ENCODE results near the gene LHFPL3.
A peak's percentile ranks its signal among the peaks of the same experiment; 100 is the strongest.

LHFPL3 gene

GRCh38 chr7:104643587-104644217 lies 315.3 kb downstream of the LHFPL3 start:
- TF ChIP-seq, protein P1, sequence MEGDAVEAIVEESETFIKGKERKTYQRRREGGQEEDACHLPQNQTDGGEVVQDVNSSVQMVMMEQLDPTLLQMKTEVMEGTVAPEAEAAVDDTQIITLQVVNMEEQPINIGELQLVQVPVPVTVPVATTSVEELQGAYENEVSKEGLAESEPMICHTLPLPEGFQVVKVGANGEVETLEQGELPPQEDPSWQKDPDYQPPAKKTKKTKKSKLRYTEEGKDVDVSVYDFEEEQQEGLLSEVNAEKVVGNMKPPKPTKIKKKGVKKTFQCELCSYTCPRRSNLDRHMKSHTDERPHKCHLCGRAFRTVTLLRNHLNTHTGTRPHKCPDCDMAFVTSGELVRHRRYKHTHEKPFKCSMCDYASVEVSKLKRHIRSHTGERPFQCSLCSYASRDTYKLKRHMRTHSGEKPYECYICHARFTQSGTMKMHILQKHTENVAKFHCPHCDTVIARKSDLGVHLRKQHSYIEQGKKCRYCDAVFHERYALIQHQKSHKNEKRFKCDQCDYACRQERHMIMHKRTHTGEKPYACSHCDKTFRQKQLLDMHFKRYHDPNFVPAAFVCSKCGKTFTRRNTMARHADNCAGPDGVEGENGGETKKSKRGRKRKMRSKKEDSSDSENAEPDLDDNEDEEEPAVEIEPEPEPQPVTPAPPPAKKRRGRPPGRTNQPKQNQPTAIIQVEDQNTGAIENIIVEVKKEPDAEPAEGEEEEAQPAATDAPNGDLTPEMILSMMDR (IDR thresholded peaks at IDR 0.05; ENCODE audit: insufficient read depth, missing control alignments) = peak; percentile 59
- FAIRE-seq = peak; percentile 67
- no peak for DNase-seq (ENCODE audit: insufficient read length, low spot score)

DNA sequence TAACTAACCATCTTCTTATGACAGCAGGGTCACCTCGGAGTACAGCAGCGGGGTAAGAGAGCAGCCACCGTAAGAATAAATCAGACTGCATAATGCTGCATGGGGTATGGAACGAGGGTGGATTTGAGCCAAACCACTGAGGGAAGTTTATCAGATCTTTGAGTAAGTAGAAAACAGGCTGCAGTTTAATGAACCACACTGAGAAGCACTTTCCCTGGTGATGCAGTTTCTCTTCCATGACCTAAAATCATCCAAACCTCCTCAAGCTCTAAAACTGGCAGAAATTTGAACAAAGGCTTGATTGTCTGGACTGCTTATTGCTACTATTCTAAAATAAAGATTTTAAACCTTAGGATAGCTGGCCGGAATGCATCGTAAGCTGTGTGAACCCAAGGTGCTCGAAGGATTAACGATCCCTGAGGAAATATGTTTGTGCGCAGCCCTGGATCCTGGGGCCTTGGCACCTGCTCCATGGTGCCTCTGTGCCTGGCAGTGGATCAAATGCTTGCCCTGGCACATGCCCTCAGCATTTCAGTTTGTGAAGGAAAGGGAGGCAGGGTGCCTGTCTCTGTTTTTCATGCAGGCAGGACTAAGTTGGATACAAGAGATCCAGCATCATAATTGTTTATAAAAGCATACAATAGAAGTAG lies 322.7 kb downstream of the LHFPL3 start:
- TF ChIP-seq, protein P1 (IDR thresholded peaks at IDR 0.05; ENCODE audit: insufficient read depth, missing control alignments) = no peak
- DNase-seq (ENCODE audit: insufficient read length, low spot score) = no peak
- no peak for FAIRE-seq

GRCh38 chr7:104652434-104652833 lies 324.0 kb downstream of the LHFPL3 start:
- no peak for FAIRE-seq

GRCh38 chr7:104652865-104653264 lies 324.5 kb downstream of the LHFPL3 start:
- FAIRE-seq (no peak), DNase-seq (ENCODE audit: insufficient read length, low spot score) (no peak)
- TF ChIP-seq, protein P1 (IDR thresholded peaks at IDR 0.05; ENCODE audit: insufficient read depth, missing control alignments) = no peak

More at GRCh38 chr7:104652434-104652833, 324.0 kb downstream of the LHFPL3 start:
- TF ChIP-seq, protein P1 (IDR thresholded peaks at IDR 0.05; ENCODE audit: insufficient read depth, missing control alignments) = no peak
- no peak for DNase-seq (ENCODE audit: insufficient read length, low spot score)

DNA sequence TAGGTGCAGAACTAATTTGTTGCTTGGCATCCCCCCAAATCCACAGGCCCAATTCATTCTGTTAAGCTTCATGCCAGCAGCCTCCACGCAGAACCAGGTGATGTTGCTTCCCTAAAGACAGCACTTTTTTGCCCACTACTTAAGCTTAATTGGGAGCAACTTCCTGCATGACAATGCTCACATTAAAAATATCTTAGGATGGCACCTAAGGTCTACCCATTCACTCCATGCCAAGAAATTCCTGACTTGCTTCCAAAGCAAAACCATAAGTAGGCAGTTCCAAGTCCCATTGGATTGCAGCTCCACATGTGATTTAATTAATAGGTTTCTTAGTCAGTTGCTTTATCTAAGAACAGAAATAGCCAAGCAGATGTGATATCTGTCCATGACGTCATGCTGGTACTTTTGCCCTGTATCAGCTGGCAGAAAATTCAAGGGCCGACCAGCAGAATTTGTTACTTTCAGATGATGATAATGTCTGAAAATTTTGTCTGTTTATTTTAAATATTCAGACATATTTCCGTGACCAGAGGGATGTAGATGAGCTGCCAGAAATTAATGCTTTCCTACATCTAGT lies 325.5 kb downstream of the LHFPL3 start:
- DNase-seq (ENCODE audit: insufficient read length, low spot score) = no peak
- TF ChIP-seq, protein P1 (IDR thresholded peaks at IDR 0.05; ENCODE audit: insufficient read depth, missing control alignments) = no peak
- no peak for FAIRE-seq

DNA sequence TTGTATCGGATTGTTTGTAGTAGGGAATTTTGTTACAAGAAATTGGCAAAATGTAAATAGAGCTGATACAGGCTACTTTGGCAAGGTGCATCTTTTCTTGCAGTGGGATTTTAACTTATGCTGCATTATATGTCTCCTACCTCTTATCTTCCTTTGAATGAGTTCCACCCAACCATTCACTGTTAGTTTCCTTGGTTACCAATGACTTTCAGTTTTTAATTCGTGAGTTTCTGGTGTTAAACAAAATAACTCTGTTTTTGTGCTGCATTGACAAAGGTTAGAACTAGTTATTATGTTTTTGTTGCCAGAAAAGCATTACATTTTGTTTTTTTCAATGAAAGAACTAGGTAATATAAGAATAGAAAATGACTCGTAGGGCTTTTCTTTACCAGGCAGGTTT lies 327.2 kb downstream of the LHFPL3 start:
- DNase-seq (ENCODE audit: insufficient read length, low spot score) = no peak
- TF ChIP-seq, protein P1 (IDR thresholded peaks at IDR 0.05; ENCODE audit: insufficient read depth, missing control alignments) = no peak
- no peak for FAIRE-seq

- TF ChIP-seq, protein P1 (IDR thresholded peaks at IDR 0.05; ENCODE audit: insufficient read depth, missing control alignments) = no peak
- FAIRE-seq (no peak), DNase-seq (ENCODE audit: insufficient read length, low spot score) (no peak)
Measured at GRCh38 chr7:104656467-104656866, 328.1 kb downstream of the LHFPL3 start.
